ENCODE results near the gene RAD51B. TPM values are rescaled to one million over a fixed set of nuclear protein-coding genes. Genes with fewer than 3 reads are reported as not detected.
A peak's percentile ranks its signal among the peaks of the same experiment; 100 is the strongest.

The RAD51B gene
- total RNA-seq, 1 experiment from 2014 or later = 14.2 TPM

GRCh38 chr14:68040633-68041369 is 221.2 kb downstream of the RAD51B start (continued):
- TF ChIP-seq HMGXB4 (CRISPR knock-in tag; IDR thresholded peaks at IDR 0.05) (no peak), E2F5 (CRISPR knock-in tag; IDR thresholded peaks at IDR 0.05) (no peak), ARID4B (CRISPR knock-in tag; IDR thresholded peaks at IDR 0.05; ENCODE audit: borderline replicate concordance) (no peak), CREM (CRISPR knock-in tag; IDR thresholded peaks at IDR 0.05) (no peak; the same call in 1 of the 2 replicates), SMAD3 (CRISPR knock-in tag; IDR thresholded peaks at IDR 0.05; ENCODE audit: borderline replicate concordance) (0 out of 2 replicates have a peak, but pooled peaks have one; percentile 19), ZNF671 (CRISPR knock-in tag; IDR thresholded peaks at IDR 0.05) (no peak), ZNF219 (CRISPR knock-in tag; IDR thresholded peaks at IDR 0.05; ENCODE audit: borderline replicate concordance) (no peak), PREB (CRISPR knock-in tag; IDR thresholded peaks at IDR 0.05; ENCODE audit: borderline replicate concordance) (no peak), AFF4 (CRISPR knock-in tag; IDR thresholded peaks at IDR 0.05; ENCODE audit: borderline replicate concordance) (no peak), SP1 (CRISPR knock-in tag; conservative IDR thresholded peaks at IDR 0.05) (no peak), FOXK1 (CRISPR knock-in tag; IDR thresholded peaks at IDR 0.05) (peak; percentile 58; the same call in 1 of the 2 replicates), MXD4 (CRISPR knock-in tag; IDR thresholded peaks at IDR 0.05; ENCODE audit: borderline replicate concordance) (no peak), EMX1 (CRISPR knock-in tag; IDR thresholded peaks at IDR 0.05) (no peak), IRF1 (CRISPR knock-in tag; IDR thresholded peaks at IDR 0.05) (no peak), FOXP4 (CRISPR knock-in tag; IDR thresholded peaks at IDR 0.05) (no peak; the same call in 1 of the 2 replicates), JUN (CRISPR knock-in tag; IDR thresholded peaks at IDR 0.05) (no peak), ZNF232 (CRISPR knock-in tag; IDR thresholded peaks at IDR 0.05) (0 out of 2 replicates have a peak, but pooled peaks have one; percentile 43), NFE2L1 (CRISPR knock-in tag; IDR thresholded peaks at IDR 0.05) (no peak), ATF3 (CRISPR knock-in tag; conservative IDR thresholded peaks at IDR 0.05) (no peak), SMAD4 (CRISPR knock-in tag; IDR thresholded peaks at IDR 0.05) (no peak)
